ENCODE data around the gene CDC42SE1.

The CDC42SE1 gene

DNA sequence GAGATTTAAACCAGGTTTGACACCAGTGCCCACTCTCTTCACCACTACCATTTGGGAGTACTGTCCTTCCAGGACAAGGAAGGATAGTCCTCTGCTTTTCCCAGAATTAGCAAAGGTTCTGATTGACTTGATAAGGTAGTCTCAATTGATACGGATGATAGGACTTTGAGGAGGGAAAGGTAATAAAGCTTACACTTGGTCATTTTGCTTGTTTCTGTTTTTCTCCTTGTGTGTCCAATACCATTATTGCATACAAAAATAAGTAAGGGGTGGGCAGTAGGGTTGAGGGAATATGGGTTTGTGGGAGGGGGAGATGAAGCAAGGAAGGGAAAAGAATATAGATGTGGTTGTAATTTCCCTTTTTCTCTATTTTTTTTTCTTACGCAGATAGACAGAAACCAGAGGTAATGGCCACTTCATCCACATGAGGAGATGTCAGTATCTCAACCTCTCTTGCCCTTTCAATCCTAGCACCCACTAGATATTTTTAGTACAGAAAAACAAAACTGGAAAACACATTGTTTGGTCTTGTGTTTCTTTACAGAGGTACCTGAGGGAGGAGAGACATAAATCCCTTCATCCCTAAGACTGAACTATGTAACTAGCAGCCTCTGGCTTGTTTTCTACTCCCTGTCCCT, 9.3 kb downstream of the CDC42SE1 start:
- H3K4me3 ChIP-seq (ENCODE audit: low read depth, low read length), result no peak overlapping the region
- ChIA-PET CTCF (interaction anchor here (0.9 to 3.8 kb wide), 6 partner anchors 9 to 43 kb away, joined by 3 to 24 read pairs (median 4); partner anchors contain the start of genes CDC42SE1, MINDY1 and MLLT11), POLR2A (interaction anchor here (5.5 kb wide), 1 partner anchor 10 kb away, joined by 56 read pairs; the partner anchor contains the start of genes CDC42SE1 and MLLT11)
- TF ChIP-seq, protein P1, sequence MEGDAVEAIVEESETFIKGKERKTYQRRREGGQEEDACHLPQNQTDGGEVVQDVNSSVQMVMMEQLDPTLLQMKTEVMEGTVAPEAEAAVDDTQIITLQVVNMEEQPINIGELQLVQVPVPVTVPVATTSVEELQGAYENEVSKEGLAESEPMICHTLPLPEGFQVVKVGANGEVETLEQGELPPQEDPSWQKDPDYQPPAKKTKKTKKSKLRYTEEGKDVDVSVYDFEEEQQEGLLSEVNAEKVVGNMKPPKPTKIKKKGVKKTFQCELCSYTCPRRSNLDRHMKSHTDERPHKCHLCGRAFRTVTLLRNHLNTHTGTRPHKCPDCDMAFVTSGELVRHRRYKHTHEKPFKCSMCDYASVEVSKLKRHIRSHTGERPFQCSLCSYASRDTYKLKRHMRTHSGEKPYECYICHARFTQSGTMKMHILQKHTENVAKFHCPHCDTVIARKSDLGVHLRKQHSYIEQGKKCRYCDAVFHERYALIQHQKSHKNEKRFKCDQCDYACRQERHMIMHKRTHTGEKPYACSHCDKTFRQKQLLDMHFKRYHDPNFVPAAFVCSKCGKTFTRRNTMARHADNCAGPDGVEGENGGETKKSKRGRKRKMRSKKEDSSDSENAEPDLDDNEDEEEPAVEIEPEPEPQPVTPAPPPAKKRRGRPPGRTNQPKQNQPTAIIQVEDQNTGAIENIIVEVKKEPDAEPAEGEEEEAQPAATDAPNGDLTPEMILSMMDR (IDR thresholded peaks at IDR 0.05; ENCODE audit: insufficient read depth, low read length, missing control alignments), result no peak
- no peak for DNase-seq (ENCODE audit: low read depth, low spot score)

DNA sequence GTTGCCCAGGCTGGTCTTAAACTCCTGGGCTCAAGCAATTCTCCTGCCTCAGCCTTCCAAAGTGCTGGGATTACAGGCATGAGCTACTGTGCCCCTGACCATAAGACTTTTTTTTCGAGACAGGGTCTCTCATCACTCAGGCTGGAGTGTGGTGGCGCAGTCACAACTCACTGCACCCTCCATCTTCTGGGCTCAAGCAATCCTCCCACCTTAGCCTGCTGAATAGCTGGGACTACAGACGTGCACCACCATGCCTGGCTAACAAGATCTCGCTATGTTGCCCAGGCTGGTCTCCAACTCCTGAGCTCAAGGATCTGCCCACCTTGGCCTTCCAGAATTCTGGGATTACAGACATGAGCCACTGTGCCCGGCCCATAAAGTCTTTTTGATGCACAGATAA, 10.0 kb downstream of the CDC42SE1 start:
- TF ChIP-seq, protein P1 (IDR thresholded peaks at IDR 0.05; ENCODE audit: insufficient read depth, low read length, missing control alignments), result no peak
- CTCF ChIA-PET, result interaction anchor here (0.9 to 3.8 kb wide), 5 partner anchors 9 to 43 kb away, joined by 3 to 24 read pairs (median 3); partner anchors contain the start of genes CDC42SE1, MINDY1 and MLLT11
- DNase-seq (ENCODE audit: low read depth, low spot score), result no peak
- no peak overlapping the region for H3K4me3 ChIP-seq (ENCODE audit: low read depth, low read length)
- POLR2A ChIA-PET, result interaction anchor here (1.8 to 5.5 kb wide), 2 partner anchors 10 to 43 kb away, joined by 4 to 56 read pairs; partner anchors contain the start of genes CDC42SE1, MINDY1 and MLLT11

DNA sequence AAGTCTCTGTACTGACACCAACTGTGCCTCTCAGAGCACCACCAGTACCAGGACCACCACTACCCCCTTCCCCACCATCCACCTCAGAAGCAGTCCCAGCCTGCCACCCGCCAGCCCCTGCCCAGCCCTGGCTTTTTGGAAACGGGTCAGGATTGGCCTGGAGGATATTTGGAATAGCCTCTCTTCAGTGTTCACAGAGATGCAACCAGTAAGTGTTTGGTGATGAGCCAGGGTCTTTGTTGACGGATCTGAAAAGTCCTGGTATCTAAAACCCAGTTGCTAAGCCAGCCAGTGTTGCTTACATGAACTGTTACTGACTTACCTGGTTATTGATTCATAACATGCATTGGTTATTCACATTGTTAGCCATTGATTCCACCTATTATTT, 10.8 kb downstream of the CDC42SE1 start:
- TF ChIP-seq, protein P1 (IDR thresholded peaks at IDR 0.05; ENCODE audit: insufficient read depth, low read length, missing control alignments), result no peak
- no peak for DNase-seq (ENCODE audit: low read depth, low spot score)
- POLR2A ChIA-PET, result interaction anchor here (0.9 to 5.5 kb wide), 3 partner anchors 11 to 42 kb away, joined by 3 to 56 read pairs (median 4); partner anchors contain the start of genes CDC42SE1, MINDY1 and MLLT11
- H3K4me3 ChIP-seq (ENCODE audit: low read depth, low read length), result peak overlapping the region; percentile 74
- CTCF ChIA-PET, result interaction anchor here (0.6 to 3.8 kb wide), 11 partner anchors 11 to 108 kb away, joined by 3 to 26 read pairs (median 3); partner anchors contain the start of genes CDC42SE1, GABPB2, MLLT11 and TNFAIP8L2

DNA sequence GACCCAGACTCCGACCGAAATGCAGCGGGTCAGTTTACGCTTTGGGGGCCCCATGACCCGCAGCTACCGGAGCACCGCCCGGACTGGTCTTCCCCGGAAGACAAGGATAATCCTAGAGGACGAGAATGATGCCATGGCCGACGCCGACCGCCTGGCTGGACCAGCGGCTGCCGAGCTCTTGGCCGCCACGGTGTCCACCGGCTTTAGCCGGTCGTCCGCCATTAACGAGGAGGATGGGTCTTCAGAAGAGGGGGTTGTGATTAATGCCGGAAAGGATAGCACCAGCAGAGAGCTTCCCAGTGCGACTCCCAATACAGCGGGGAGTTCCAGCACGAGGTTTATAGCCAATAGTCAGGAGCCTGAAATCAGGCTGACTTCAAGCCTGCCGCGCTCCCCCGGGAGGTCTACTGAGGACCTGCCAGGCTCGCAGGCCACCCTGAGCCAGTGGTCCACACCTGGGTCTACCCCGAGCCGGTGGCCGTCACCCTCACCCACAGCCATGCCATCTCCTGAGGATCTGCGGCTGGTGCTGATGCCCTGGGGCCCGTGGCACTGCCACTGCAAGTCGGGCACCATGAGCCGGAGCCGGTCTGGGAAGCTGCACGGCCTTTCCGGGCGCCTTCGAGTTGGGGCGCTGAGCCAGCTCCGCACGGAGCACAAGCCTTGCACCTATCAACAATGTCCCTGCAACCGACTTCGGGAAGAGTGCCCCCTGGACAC, 11.3 kb downstream of the CDC42SE1 start:
- TF ChIP-seq, protein P1 (IDR thresholded peaks at IDR 0.05; ENCODE audit: insufficient read depth, low read length, missing control alignments), result peak; percentile 50
- ChIA-PET POLR2A (interaction anchor here (0.9 to 5.5 kb wide), 3 partner anchors 12 to 41 kb away, joined by 3 to 56 read pairs (median 4); partner anchors contain the start of genes CDC42SE1, MINDY1 and MLLT11), CTCF (interaction anchor here (0.6 to 3.8 kb wide), 18 partner anchors 10 to 487 kb away, joined by 3 to 26 read pairs (median 4); partner anchors contain the start of genes BNIPL, CDC42SE1, GABPB2 and MLLT11)
- H3K4me3 ChIP-seq (ENCODE audit: low read depth, low read length), result peak overlapping the region; percentile 74
- DNase-seq (ENCODE audit: low read depth, low spot score), result no peak

DNA sequence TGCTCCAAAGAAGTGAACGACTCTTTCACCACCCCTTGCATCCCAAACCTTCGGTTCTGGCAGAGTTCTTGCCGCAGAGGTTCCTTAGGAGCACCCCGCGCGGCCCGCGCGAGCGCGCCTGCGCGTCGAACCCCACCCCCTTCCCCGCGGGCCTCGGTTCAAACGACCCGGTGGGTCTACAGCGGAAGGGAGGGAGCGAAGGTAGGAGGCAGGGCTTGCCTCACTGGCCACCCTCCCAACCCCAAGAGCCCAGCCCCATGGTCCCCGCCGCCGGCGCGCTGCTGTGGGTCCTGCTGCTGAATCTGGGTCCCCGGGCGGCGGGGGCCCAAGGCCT, 11.9 kb downstream of the CDC42SE1 start, which contains the start of gene C1orf56:
C1orf56 (plus strand) TSS at position 161 of the 334 bp plus-strand sequence; CDS start at position 258, 97 bp downstream.
- TF ChIP-seq, protein P1 (IDR thresholded peaks at IDR 0.05; ENCODE audit: insufficient read depth, low read length, missing control alignments), result no peak
- CTCF ChIA-PET, result interaction anchor here (0.9 to 3.8 kb wide), 15 partner anchors 9 to 487 kb away, joined by 3 to 26 read pairs (median 4); partner anchors contain the start of genes CDC42SE1, GABPB2, MLLT11 and TNFAIP8L2
- DNase-seq (ENCODE audit: low read depth, low spot score), result no peak
- H3K4me3 ChIP-seq (ENCODE audit: low read depth, low read length), result peak within 1 kb of the TSS; percentile 74
- POLR2A ChIA-PET, result interaction anchor here (1.8 to 5.5 kb wide), 2 partner anchors 12 to 41 kb away, joined by 4 to 56 read pairs; partner anchors contain the start of genes CDC42SE1, MINDY1 and MLLT11

All from AG04449 (cell line).